Liver (tissue), 9 donors: ENCODE results near the gene FAM170B. TPM values are rescaled to one million over a fixed set of nuclear protein-coding genes. Genes with fewer than 3 reads are reported as not detected.

Source experiments
- DNase-seq: peaks from one replicate; pipeline ENCODE4 v3.0.0-alpha.2; 2017; ENCODE audit warnings: low spot score
- H3K27ac ChIP-seq, 2 donors: one replicate each; pipeline ENCODE4 v1.7.0; 2013; ENCODE audit warnings: inconsistent platforms in 2 of 2, low read length in 2 of 2, control low read depth in 1 of 2, low read depth in 1 of 2, mild to moderate bottlenecking in 1 of 2
- H3K27me3 ChIP-seq, 4 donors: one replicate each; pipeline versions ENCODE4 v1.6.1 to v1.7.0; 2013; ENCODE audit warnings: low read length in 3 of 4, inconsistent platforms in 1 of 4, mild to moderate bottlenecking in 1 of 4, moderate library complexity in 1 of 4; ENCODE audit not compliant: control insufficient read depth in 4 of 4, insufficient read depth in 4 of 4
- H3K36me3 ChIP-seq, 4 donors: one replicate each; pipeline versions ENCODE4 v1.6.1 to v1.7.0; 2013; ENCODE audit warnings: low read length in 3 of 4, mild to moderate bottlenecking in 3 of 4, low read depth in 1 of 4, moderate library complexity in 1 of 4; ENCODE audit not compliant: control insufficient read depth in 4 of 4, insufficient read depth in 3 of 4
- H3K4me1 ChIP-seq, 4 donors: one replicate each; pipeline versions ENCODE4 v1.6.1 to v1.7.0; 2013; ENCODE audit warnings: low read length in 3 of 4, mild to moderate bottlenecking in 3 of 4, moderate library complexity in 1 of 4; ENCODE audit not compliant: control insufficient read depth in 4 of 4, insufficient read depth in 4 of 4
- H3K4me3 ChIP-seq, 3 donors: one replicate each; pipeline versions ENCODE4 v1.6.1 to v1.7.0; 2013; ENCODE audit warnings: low read length in 3 of 3, control low read depth in 1 of 3, low read depth in 1 of 3, mild to moderate bottlenecking in 1 of 3
- H3K9ac ChIP-seq, 2 donors: one replicate each; pipeline ENCODE4 v1.7.0; 2013; ENCODE audit warnings: low read length in 2 of 2, mild to moderate bottlenecking in 2 of 2, moderate library complexity in 2 of 2, control low read depth in 1 of 2, low read depth in 1 of 2
- H3K9me3 ChIP-seq, 4 donors: one replicate each; pipeline versions ENCODE4 v1.6.1 to v1.7.0; 2013; ENCODE audit warnings: low read length in 3 of 4; ENCODE audit not compliant: control insufficient read depth in 4 of 4
- ATF3 ChIP-seq: IDR thresholded peaks from 2 replicates; pipeline ENCODE4 v1.6.1; 2016; ENCODE audit warnings: antibody characterized with exemption
- CTCF ChIP-seq: fragments of 150-350 bp; IDR thresholded peaks from 2 replicates; pipeline ENCODE4 v1.5.1; 2017; ENCODE audit warnings: improper control_type of control experiment, low read depth, low read length; ENCODE audit not compliant: missing input control
- EGR1 ChIP-seq, 2 donors: IDR thresholded peaks; 2 replicates each; pipeline ENCODE4 v1.6.1; 2016 to 2018; ENCODE audit warnings: antibody characterized with exemption in 2 of 2, low read depth in 2 of 2
- FOXA1 ChIP-seq: IDR thresholded peaks from 2 replicates; pipeline ENCODE4 v1.6.1; 2016; ENCODE audit warnings: antibody characterized with exemption
- FOXA2 ChIP-seq: IDR thresholded peaks from 2 replicates; pipeline ENCODE4 v1.6.1; 2016; ENCODE audit warnings: antibody characterized with exemption
- GABPA ChIP-seq, 2 donors: IDR thresholded peaks in 1 of 2; conservative IDR thresholded peaks in 1 of 2; 2 replicates each; pipeline ENCODE4 v1.6.1; 2016; ENCODE audit warnings: antibody characterized with exemption in 2 of 2, mild to moderate bottlenecking in 1 of 2, moderate library complexity in 1 of 2
- HNF4A ChIP-seq, 2 donors: conservative IDR thresholded peaks; 2 replicates each; pipeline ENCODE4 v1.6.1; 2016; ENCODE audit warnings: antibody characterized with exemption in 2 of 2, mild to moderate bottlenecking in 2 of 2
- HNF4G ChIP-seq: IDR thresholded peaks from 2 replicates; pipeline ENCODE4 v1.6.1; 2016; ENCODE audit warnings: antibody characterized with exemption
- MAX ChIP-seq: IDR thresholded peaks from 2 replicates; pipeline ENCODE4 v1.6.1; 2016; ENCODE audit warnings: antibody characterized with exemption
- NR2F2 ChIP-seq: IDR thresholded peaks from 2 replicates; pipeline ENCODE4 v1.6.1; 2016; ENCODE audit warnings: antibody characterized with exemption
- RAD21 ChIP-seq, 2 donors: IDR thresholded peaks; 2 replicates each; pipeline ENCODE4 v1.6.1; 2016; ENCODE audit warnings: antibody characterized with exemption in 2 of 2, mild to moderate bottlenecking in 2 of 2
- REST ChIP-seq: IDR thresholded peaks from 2 replicates; pipeline ENCODE4 v1.6.1; 2016; ENCODE audit warnings: antibody characterized with exemption, mild to moderate bottlenecking
- RXRA ChIP-seq, 2 donors: IDR thresholded peaks; 2 replicates each; pipeline ENCODE4 v1.6.1; 2017 to 2018; ENCODE audit warnings: antibody characterized with exemption in 2 of 2, mild to moderate bottlenecking in 1 of 2
- SP1 ChIP-seq: IDR thresholded peaks from 2 replicates; pipeline ENCODE4 v1.6.1; 2018; ENCODE audit warnings: antibody characterized with exemption, mild to moderate bottlenecking
- TAF1 ChIP-seq: conservative IDR thresholded peaks from 2 replicates; pipeline ENCODE4 v1.6.1; 2016; ENCODE audit warnings: antibody characterized with exemption, mild to moderate bottlenecking
- YY1 ChIP-seq: IDR thresholded peaks from 2 replicates; pipeline ENCODE4 v1.6.1; 2016; ENCODE audit warnings: antibody characterized with exemption, mild to moderate bottlenecking
- ZBTB33 ChIP-seq: IDR thresholded peaks from 2 replicates; pipeline ENCODE4 v1.6.1; 2016; ENCODE audit warnings: antibody characterized with exemption
- WGBS: extraction: QIAGEN DNeasy Blood & Tissue Kit; methylation state at CpG from one replicate; pipeline ENCODE4 v1.1.7; 2013; 5-methylcytosine and 5-hydroxymethylcytosine counted together
- polyA plus RNA-seq, 2 donors: library from polyadenylated mRNA; stranded (reverse) in 1 of 2; unstranded in 1 of 2; fragments of 200-250 nt in 1 of 2; fragments of >200 nt in 1 of 2; fragmentation: Nextera tagmentation in 1 of 2; extraction: Ambion mirVana in 1 of 2; gene quantifications; one replicate each; pipeline versions ENCODE4 v1.2.1 to v1.2.3, GENCODE V29; 2013 to 2015
- total RNA-seq, 2 donors: library from RNA; depleted of rRNA; stranded (reverse); fragments of >200 nt; gene quantifications; one replicate each; pipeline ENCODE4 v1.2.3, GENCODE V29; 2014
- donor health status: healthy.
- donor health status: healthy.
- donor health status: healthy.
- donor health status: healthy.
- donor health status: healthy.

Gene FAM170B
- total and polyA plus RNA-seq, 4 donors, result not detected

GRCh38 chr10:49104323-49104722 lies 29.5 kb downstream of the FAM170B start:
- no peak for DNase-seq
- 93% methylated on average over 5 of the region's 5 CpGs for WGBS
- no peak overlapping the region for H3K27ac ChIP-seq

More at GRCh38 chr10:49104323-49104722, 29.5 kb downstream of the FAM170B start:
- H3K9me3 ChIP-seq, result no peaks in the 10 kb centered on the region
- no peaks in the 10 kb centered on the region for H3K27me3 ChIP-seq
- no peak overlapping the region for H3K9ac ChIP-seq
- TF ChIP-seq YY1, result no peak
- no peak for TF ChIP-seq RXRA (IDR thresholded peaks at IDR 0.05)
- TF ChIP-seq FOXA1, result no peak
- no peak for TF ChIP-seq ATF3
- no peak for TF ChIP-seq MAX
- no peak for TF ChIP-seq CTCF
- TF ChIP-seq TAF1, result no peak
- TF ChIP-seq RAD21 (IDR thresholded peaks at IDR 0.05), result no peak
- TF ChIP-seq HNF4G, result no peak
- no peak for TF ChIP-seq HNF4A (conservative IDR thresholded peaks at IDR 0.05)
- no peak for TF ChIP-seq ZBTB33
- no peak for TF ChIP-seq GABPA (IDR thresholded peaks at IDR 0.05 in 1 of 2, conservative IDR thresholded peaks at IDR 0.05 in 1 of 2)
- no peak for TF ChIP-seq REST
- TF ChIP-seq NR2F2, result no peak
- no peak for TF ChIP-seq FOXA2
- TF ChIP-seq SP1, result no peak
- no peak for TF ChIP-seq EGR1 (IDR thresholded peaks at IDR 0.05; ENCODE audit: low read depth in 2 of 2)
- no peaks in the 10 kb centered on the region for H3K36me3 ChIP-seq
- H3K4me1 ChIP-seq, result peaks cover 8 to 17% (median 12%) of the 10 kb centered on the region in 4 donors
- H3K4me3 ChIP-seq, result no peak overlapping the region
